HepG2 (cell line): ENCODE results near the gene CACNA1C. TPM values are rescaled to one million over a fixed set of nuclear protein-coding genes. Genes with fewer than 3 reads are reported as not detected.

ENCODE experiments used
- ATAC-seq: fragments of 200-7000 bp; cut with Tn5 transposase; 3 replicates; pipeline ENCODE4 v1.9.1; 2020; ENCODE audit warnings: mild to moderate bottlenecking, moderate library complexity
- BruUV-seq: library from RNA; stranded (reverse); fragments of 400-500 nt; replicated peaks from 2 replicates; lab custom pipeline; 2021; lab: Mats Ljungman, UMichigan
- CTCF ChIA-PET: fragments of 300-600 bp; formaldehyde crosslinking; extraction: SDS; loops from one replicate; lab custom pipeline; 2021; ENCODE audit warnings: low total read pairs, inconsistent platforms, low intra/inter-chr PET ratio; lab: Yijun Ruan, JAX
- POLR2A ChIA-PET: fragments of 350-600 bp; sonication (Branson Sonifier 250); formaldehyde crosslinking; loops from one replicate; lab custom pipeline; 2020; ENCODE audit warnings: antibody characterized with exemption, inconsistent platforms; lab: Yijun Ruan, JAX
- DNase-seq: peaks from one replicate; pipeline ENCODE4 v3.0.0-alpha.2; 2015; ENCODE audit warnings: low spot score
- FAIRE-seq: peaks from 3 replicates; lab custom pipeline; 2011; peaks lifted over from hg19 to GRCh38; lab: Jason Lieb, UNC
- H2AFZ ChIP-seq: one replicate; pipeline ENCODE4 v1.6.1; 2011; ENCODE audit warnings: low read length, inconsistent platforms
- H3K27ac ChIP-seq: fragments of 300-600 bp; 3 replicates; pipeline ENCODE4 v1.8.0; 2011; ENCODE audit warnings: mixed run types, mild to moderate bottlenecking, mixed read lengths, low read length, inconsistent platforms; ENCODE audit not compliant: insufficient read depth; ENCODE audit errors: extremely low read length
- H3K27me3 ChIP-seq, 2 experiments: fragments of 200-600 bp in 1 of 2; 2 replicates in 1 of 2; 3 replicates in 1 of 2; pipeline versions ENCODE4 v1.6.0 to v1.8.0; 2011; ENCODE audit warnings: low read length in 2 of 2, mild to moderate bottlenecking in 2 of 2, moderate library complexity in 2 of 2, inconsistent platforms in 1 of 2; ENCODE audit not compliant: insufficient read depth in 2 of 2, control insufficient read depth in 1 of 2
- H3K36me3 ChIP-seq, 2 experiments: fragments of 200-600 bp in 1 of 2; replicated peaks in 1 of 2; 2 replicates in 1 of 2; 3 replicates in 1 of 2; pipeline versions ENCODE4 v1.5.1 to v1.8.0; 2011; ENCODE audit warnings: low read length in 2 of 2, inconsistent platforms in 1 of 2; ENCODE audit not compliant: insufficient read depth in 2 of 2, control insufficient read depth in 1 of 2
- H3K4me1 ChIP-seq: 2 replicates; pipeline ENCODE4 v1.5.1; 2012; ENCODE audit warnings: low read length, inconsistent platforms; ENCODE audit not compliant: insufficient read depth
- H3K4me2 ChIP-seq: 2 replicates; pipeline ENCODE4 v1.6.0; 2011; ENCODE audit warnings: low read depth, low read length, inconsistent platforms
- H3K4me3 ChIP-seq, 3 experiments: fragments of 200-600 bp in 1 of 3; sonication (generic), shearing (Covaris generic) in 1 of 3; replicated peaks in 1 of 3; 2 replicates each; pipeline ENCODE4 v1.5.1; 2011 to 2016; ENCODE audit warnings: low read length in 3 of 3, inconsistent platforms in 2 of 3, low read depth in 2 of 3, mild to moderate bottlenecking in 2 of 3, control low read depth in 1 of 3, mixed read lengths in 1 of 3; ENCODE audit not compliant: insufficient read depth in 1 of 3
- H3K79me2 ChIP-seq: one replicate; pipeline ENCODE4 v1.6.1; 2011; ENCODE audit warnings: low read length, inconsistent platforms; ENCODE audit not compliant: insufficient read depth
- H3K9ac ChIP-seq: 2 replicates; pipeline ENCODE4 v1.6.0; 2011; ENCODE audit warnings: mild to moderate bottlenecking, low read depth, low read length, inconsistent platforms; ENCODE audit not compliant: insufficient read depth
- H3K9me3 ChIP-seq: 2 replicates; pipeline ENCODE4 v1.5.1; 2012; ENCODE audit warnings: mild to moderate bottlenecking, low read length
- H4K20me1 ChIP-seq: 2 replicates; pipeline ENCODE4 v1.6.0; 2011; ENCODE audit warnings: inconsistent platforms, mild to moderate bottlenecking, low read length, moderate library complexity; ENCODE audit not compliant: insufficient read depth
- ATF7-NPFF ChIP-seq: sonication (generic); formaldehyde crosslinking; IDR thresholded peaks from 2 replicates; pipeline ENCODE4 v1.8.1; 2023; ENCODE audit warnings: mild to moderate bottlenecking, low read depth, missing genetic modification reagents, moderate library complexity
- ELF4 ChIP-seq: sonication (generic); formaldehyde crosslinking; IDR thresholded peaks from 2 replicates; pipeline ENCODE4 v1.5.0; 2020; ENCODE audit warnings: missing genetic modification reagents, mild to moderate bottlenecking, moderate library complexity, borderline replicate concordance
- HNF1B ChIP-seq: sonication (generic); formaldehyde crosslinking; IDR thresholded peaks from 2 replicates; pipeline ENCODE4 v1.5.1; 2020; ENCODE audit warnings: mild to moderate bottlenecking, moderate library complexity, missing genetic modification reagents
- NFE2L2 ChIP-seq: fragments of 150-350 bp; IDR thresholded peaks from 2 replicates; pipeline ENCODE4 v1.6.1; 2014; ENCODE audit warnings: low read length
- ONECUT2 ChIP-seq: sonication (generic); formaldehyde crosslinking; IDR thresholded peaks from 2 replicates; pipeline ENCODE4 v1.4.0; 2020; ENCODE audit warnings: missing genetic modification reagents
- PAX8 ChIP-seq: sonication (generic); formaldehyde crosslinking; IDR thresholded peaks from 2 replicates; pipeline ENCODE4 v1.8.0; 2022; ENCODE audit warnings: mild to moderate bottlenecking, missing genetic modification reagents, borderline replicate concordance
- RFXANK ChIP-seq: IDR thresholded peaks from 2 replicates; pipeline ENCODE4 v1.6.1; 2016
- THAP11 ChIP-seq: IDR thresholded peaks from 2 replicates; pipeline ENCODE4 v1.6.1; 2016; ENCODE audit warnings: missing biosample characterization, missing genetic modification reagents
- ZBTB10 ChIP-seq: sonication (generic); formaldehyde crosslinking; IDR thresholded peaks from 2 replicates; pipeline ENCODE4 v1.4.0; 2020; ENCODE audit warnings: missing genetic modification reagents, borderline replicate concordance
- ZEB1 ChIP-seq: IDR thresholded peaks from 2 replicates; pipeline ENCODE4 v1.6.1; 2012; ENCODE audit warnings: mild to moderate bottlenecking, low read depth, inconsistent platforms; ENCODE audit not compliant: insufficient replicate concordance
- ZFP36L2 ChIP-seq: sonication (generic); formaldehyde crosslinking; IDR thresholded peaks from 2 replicates; pipeline ENCODE4 v1.4.0; 2020; ENCODE audit warnings: missing genetic modification reagents
- ZNF282 ChIP-seq: fragments of 450-650 bp; IDR thresholded peaks from 2 replicates; pipeline ENCODE4 v1.6.1; 2018; ENCODE audit not compliant: partially characterized antibody
- ZNF720 ChIP-seq: sonication (generic); formaldehyde crosslinking; IDR thresholded peaks from 2 replicates; pipeline ENCODE4 v1.4.0; 2020; ENCODE audit warnings: missing genetic modification reagents
- ZNF747 ChIP-seq: sonication (generic); formaldehyde crosslinking; IDR thresholded peaks from 2 replicates; pipeline ENCODE4 v1.8.1; 2023; ENCODE audit warnings: missing genetic modification reagents, mild to moderate bottlenecking, borderline replicate concordance
- ZSCAN21 ChIP-seq: sonication (generic); formaldehyde crosslinking; IDR thresholded peaks from 2 replicates; pipeline ENCODE4 v1.8.0; 2022; ENCODE audit warnings: mild to moderate bottlenecking, missing genetic modification reagents, moderate library complexity, borderline replicate concordance
- WGBS: methylation state at CpG from one replicate; pipeline ENCODE4 v1.1.6; 2017; ENCODE audit warnings: low lambda C conversion rate; 5-methylcytosine and 5-hydroxymethylcytosine counted together
- in situ Hi-C: cut with HindIII; loops from 2 replicates; pipeline ENCODE4 v1.10.0; 2017; ENCODE audit warnings: low pct_unique_long_range_greater_than_20kb; ENCODE audit not compliant: extremely low pct_ligation_motif_present
- intact Hi-C: fragments of 100-400 bp; cut with micrococcal nuclease; formaldehyde crosslinking; loops from one replicate; pipeline ENCODE4 v1.10.0; 2022; ENCODE audit not compliant: unreplicated experiment
- polyA plus RNA-seq, 8 experiments: library from polyadenylated mRNA; depleted of rRNA in 3 of 8; stranded (reverse) in 7 of 8; unstranded in 1 of 8; fragments of >200 nt; fragmentation: Illumina TruSeq in 4 of 8; extraction: Trizol in 4 of 8; gene quantifications; 2 replicates each; pipeline versions ENCODE4 v1.2.1 to v1.2.3, GENCODE V29; 2011 to 2016; ENCODE audit warnings: low read depth in 4 of 8, missing spikeins in 1 of 8, mixed read lengths in 1 of 8; ENCODE audit not compliant: insufficient read depth in 1 of 8
- total RNA-seq, 5 experiments: library from RNA; depleted of rRNA; stranded (reverse); fragments of >200 nt; fragmentation: Illumina TruSeq; extraction: Trizol; gene quantifications; 2 replicates each; pipeline ENCODE4 v1.2.3, GENCODE V29; 2016; ENCODE audit warnings: low read depth in 1 of 5
- TF ChIP-seq, protein P1 (sequence below): sonication (generic); formaldehyde crosslinking; IDR thresholded peaks from 2 replicates; pipeline ENCODE4 v1.8.0; 2022; ENCODE audit warnings: low read depth, missing genetic modification reagents

CACNA1C gene
- total and polyA plus RNA-seq, 2 of the 13 experiments (the other 11 are each of a cell fraction or from before 2014, with no cell fraction given), result not detected

- Histone ChIP-seq H3K36me3 (no peaks in the 10 kb centered on the region), H3K9ac (no peak overlapping the region), H3K4me1 (no peaks in the 10 kb centered on the region), H3K27ac (no peak overlapping the region), H3K4me2 (no peak overlapping the region), H3K9me3 (no peaks in the 10 kb centered on the region), H3K27me3 (peaks cover 7 to 60% of the 10 kb centered on the region in 2 experiments), H3K79me2 (no peaks in the 10 kb centered on the region), H4K20me1 (no peaks in the 10 kb centered on the region), H2AFZ (no peak overlapping the region), H3K4me3 (no peak overlapping the region)
- in situ Hi-C loops (no loop called here), intact Hi-C loops (no loop called here)
- BruUV-seq, result no TSS peak
- ChIA-PET CTCF (interaction anchor here (2.8 kb wide), 1 partner anchor 229 kb away, joined by 19 read pairs; no protein-coding TSS in a partner anchor), POLR2A (no interaction called here)
- no peak for DNase-seq
- WGBS, result 35% methylated on average over 5 of the region's 5 CpGs
- FAIRE-seq, result no peak
- ATAC-seq, result no peak
- no peak for TF ChIP-seq PAX8 (CRISPR knock-in tag)
- TF ChIP-seq RFXANK (CRISPR knock-in tag), result no peak
- no peak for TF ChIP-seq ZFP36L2 (CRISPR knock-in tag)
- no peak for TF ChIP-seq ZBTB10 (CRISPR knock-in tag)
- TF ChIP-seq, protein P1, sequence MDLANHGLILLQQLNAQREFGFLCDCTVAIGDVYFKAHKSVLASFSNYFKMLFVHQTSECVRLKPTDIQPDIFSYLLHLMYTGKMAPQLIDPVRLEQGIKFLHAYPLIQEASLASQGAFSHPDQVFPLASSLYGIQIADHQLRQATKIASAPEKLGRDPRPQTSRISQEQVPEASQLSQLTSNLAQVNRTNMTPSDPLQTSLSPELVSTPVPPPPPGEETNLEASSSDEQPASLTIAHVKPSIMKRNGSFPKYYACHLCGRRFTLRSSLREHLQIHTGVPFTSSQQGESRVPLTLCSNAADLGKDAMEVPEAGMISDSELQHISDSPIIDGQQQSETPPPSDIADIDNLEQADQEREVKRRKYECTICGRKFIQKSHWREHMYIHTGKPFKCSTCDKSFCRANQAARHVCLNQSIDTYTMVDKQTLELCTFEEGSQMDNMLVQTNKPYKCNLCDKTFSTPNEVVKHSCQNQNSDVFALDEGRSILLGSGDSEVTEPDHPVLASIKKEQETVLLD, result no peak
- no peak for TF ChIP-seq ELF4 (CRISPR knock-in tag)
- no peak for TF ChIP-seq THAP11 (CRISPR knock-in tag)
- TF ChIP-seq ZNF720 (CRISPR knock-in tag), result no peak
- TF ChIP-seq ONECUT2 (CRISPR knock-in tag), result no peak
- no peak for TF ChIP-seq ZEB1
- TF ChIP-seq ZSCAN21 (CRISPR knock-in tag), result no peak
- no peak for TF ChIP-seq ZNF747 (CRISPR knock-in tag)
- no peak for TF ChIP-seq ZNF282
- TF ChIP-seq NFE2L2, result no peak
- TF ChIP-seq HNF1B (CRISPR knock-in tag), result no peak
- TF ChIP-seq ATF7-NPFF (CRISPR knock-in tag), result no peak
These were observed 233.3 kb downstream of the CACNA1C start for GRCh38 chr12:2286047-2286446.
